Myocyte (in vitro differentiated cells): ENCODE measurements around the gene SF3A1. TPM values are rescaled to one million over a fixed set of nuclear protein-coding genes. Genes with fewer than 3 reads are reported as not detected.
A peak's percentile ranks its signal among the peaks of the same experiment; 100 is the strongest.
"Not testable (repeated sequence)": the region's sequence is repeated elsewhere in the genome, so short reads cannot be mapped to it uniquely, and the experiment has no call there.

Experiments
- DNase-seq: peaks from one replicate; pipeline ENCODE4 v3.0.0-alpha.2; 2012; ENCODE audit warnings: low read depth
- polyA plus RNA-seq: library from polyadenylated mRNA; unstranded; fragments of >200 nt; gene quantifications from one replicate; pipeline ENCODE4 v1.2.1, GENCODE V29; 2012; ENCODE audit warnings: missing spikeins
- total RNA-seq: library from RNA; depleted of rRNA; stranded (reverse); fragments of >200 nt; gene quantifications from 2 replicates; pipeline ENCODE4 v1.2.3, GENCODE V29; 2014

SF3A1 gene, protein sequence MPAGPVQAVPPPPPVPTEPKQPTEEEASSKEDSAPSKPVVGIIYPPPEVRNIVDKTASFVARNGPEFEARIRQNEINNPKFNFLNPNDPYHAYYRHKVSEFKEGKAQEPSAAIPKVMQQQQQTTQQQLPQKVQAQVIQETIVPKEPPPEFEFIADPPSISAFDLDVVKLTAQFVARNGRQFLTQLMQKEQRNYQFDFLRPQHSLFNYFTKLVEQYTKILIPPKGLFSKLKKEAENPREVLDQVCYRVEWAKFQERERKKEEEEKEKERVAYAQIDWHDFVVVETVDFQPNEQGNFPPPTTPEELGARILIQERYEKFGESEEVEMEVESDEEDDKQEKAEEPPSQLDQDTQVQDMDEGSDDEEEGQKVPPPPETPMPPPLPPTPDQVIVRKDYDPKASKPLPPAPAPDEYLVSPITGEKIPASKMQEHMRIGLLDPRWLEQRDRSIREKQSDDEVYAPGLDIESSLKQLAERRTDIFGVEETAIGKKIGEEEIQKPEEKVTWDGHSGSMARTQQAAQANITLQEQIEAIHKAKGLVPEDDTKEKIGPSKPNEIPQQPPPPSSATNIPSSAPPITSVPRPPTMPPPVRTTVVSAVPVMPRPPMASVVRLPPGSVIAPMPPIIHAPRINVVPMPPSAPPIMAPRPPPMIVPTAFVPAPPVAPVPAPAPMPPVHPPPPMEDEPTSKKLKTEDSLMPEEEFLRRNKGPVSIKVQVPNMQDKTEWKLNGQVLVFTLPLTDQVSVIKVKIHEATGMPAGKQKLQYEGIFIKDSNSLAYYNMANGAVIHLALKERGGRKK
- total RNA-seq: 39.8 and 50.2 TPM in 2 replicates
- 72.8 TPM for polyA plus RNA-seq

DNA sequence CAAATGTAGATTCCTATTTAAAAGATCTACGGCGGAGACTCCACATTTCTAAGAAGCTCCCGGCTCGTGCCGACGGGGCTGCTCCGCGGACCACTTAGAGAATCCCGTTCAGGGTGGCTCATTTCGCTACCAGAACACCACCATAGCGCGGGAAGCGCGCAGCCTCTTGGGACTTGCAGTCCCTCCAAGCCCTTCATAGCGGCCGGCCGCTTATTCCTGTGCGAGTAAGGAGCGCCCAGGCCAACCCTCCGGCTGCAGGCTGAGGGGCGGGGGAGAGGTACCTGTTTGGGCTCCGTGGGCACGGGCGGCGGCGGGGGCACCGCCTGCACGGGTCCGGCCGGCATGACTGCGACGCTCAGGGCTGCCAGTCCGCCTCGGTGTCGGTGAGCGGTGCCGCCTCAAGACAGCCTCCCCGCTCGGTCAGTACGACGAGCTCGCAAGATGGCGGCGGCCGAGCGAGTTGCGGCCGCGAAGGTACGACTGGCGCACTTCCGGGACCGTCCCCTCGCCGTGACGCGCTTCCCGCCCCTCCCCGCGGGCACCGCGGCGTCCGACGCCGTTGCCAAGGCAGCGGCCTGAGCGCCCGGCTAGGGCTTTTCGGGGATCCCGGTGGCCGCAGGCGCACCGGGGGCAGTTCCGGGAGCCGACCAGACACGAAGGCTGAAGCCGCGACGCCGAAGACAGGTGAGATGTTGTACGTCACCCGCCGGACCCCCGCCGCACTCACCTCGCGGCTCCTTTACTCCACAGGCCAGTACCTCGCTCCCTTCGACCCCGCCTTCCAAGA lies at the start of gene SF3A1, which contains the start of gene CCDC157:
Gene SF3A1 (minus strand): TSS at position 446 of the 787 bp plus-strand sequence. CDS start 102 bp downstream, at position 344.
Gene CCDC157 (plus strand): TSS at position 559 of the 787 bp plus-strand sequence. CDS start 8,994 bp downstream, outside the sequence.
- DNase-seq: peak; percentile 91

DNA sequence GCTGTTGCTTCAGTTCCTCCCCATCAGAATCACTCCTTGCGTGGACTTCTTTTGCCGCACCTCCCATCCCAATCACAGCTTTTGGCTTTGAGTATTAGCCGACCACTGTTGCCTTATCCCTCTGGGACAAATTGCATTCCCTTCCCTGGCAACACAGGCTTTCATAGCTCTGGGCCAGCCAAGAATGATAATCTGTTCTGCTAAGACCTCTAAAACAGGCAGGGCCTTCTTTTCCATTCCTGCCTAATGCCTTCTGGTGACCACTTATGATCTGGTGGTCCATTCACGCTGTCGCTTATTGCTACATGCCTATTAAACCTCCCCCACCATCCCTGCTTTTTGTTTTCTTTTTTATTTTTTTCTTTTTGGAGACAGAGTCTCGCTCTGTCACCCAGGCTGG lies 49.7 kb upstream of the SF3A1 start:
- no peak for DNase-seq

DNA sequence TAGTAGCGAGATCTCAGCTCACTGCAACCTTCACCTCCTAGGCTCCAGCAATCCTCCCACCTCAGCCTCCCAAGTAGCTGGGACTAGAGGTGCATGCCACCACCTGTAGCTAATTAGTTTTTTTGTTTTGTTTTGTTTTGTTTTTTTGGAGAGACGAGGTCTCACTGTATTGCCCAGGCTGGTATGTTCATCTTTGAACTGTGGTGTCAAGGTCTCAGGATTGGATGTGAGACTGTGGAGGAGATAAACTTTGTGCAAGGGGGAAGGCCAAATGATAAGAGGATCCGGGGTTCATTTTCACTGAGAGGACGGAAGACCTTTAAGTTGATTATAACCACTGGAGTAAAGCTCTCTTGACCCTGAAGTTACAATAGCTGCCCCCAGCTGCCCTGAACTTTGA lies 49.0 kb upstream of the SF3A1 start:
- no peak for DNase-seq

DNA sequence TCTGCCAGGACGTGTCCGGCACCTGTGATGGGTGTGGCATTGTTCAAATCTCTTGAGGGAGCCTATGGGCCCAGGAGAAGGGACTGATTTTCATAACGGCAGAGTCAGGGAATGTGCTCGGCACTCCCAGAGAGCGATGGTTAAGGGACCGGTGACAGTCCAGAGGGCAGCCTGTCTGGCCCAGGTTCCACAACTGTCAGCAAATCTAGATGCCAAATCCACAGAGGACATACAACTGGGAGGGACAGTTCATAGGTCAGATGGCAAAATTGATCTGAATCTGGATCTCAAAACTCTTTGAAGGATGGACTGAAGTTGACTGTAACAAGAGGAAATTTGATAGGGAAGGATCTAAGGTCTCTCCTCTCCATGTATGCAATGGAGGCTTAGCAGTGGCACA lies 47.6 kb upstream of the SF3A1 start:
- no peak for DNase-seq

- DNase-seq: not testable (repeated sequence)
Measured at GRCh38 chr22:30402766-30403104, 46.0 kb upstream of the SF3A1 start.

DNA sequence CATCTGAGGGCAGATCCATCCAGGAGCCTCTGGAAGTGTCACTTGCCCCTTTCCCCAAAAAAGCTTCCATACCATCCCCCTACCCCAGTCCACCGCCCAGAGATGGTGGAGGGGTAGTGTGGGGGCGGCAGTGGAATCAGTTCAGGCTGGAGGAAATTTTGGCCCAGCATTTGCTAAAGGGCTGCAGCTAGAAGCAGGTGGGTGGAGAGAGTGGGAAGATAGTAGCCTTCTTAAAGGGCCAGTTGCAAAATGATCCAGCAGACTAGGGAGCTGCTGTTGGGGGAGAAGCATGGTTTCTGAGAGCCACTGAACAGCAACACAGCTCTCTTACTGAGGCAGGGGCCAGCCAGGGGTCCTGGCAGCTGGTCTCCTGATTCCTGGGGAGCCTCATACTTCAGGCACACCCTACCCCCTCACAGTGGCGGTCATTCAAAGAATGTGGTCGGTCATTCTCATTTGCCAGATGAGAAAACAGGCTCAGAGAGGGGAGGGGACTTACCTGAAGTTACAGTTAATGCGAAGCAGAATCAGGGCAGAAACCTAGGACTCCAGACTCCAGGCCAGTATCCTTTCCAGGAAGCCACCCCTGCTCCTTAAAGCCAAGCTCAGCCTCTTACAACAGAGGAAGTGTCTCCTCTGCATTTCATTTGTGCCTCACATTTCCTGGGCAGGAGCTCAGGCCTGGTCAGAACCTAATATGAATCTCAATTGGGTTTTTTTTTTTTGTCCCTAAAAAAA lies 45.5 kb upstream of the SF3A1 start:
- DNase-seq: no peak

DNA sequence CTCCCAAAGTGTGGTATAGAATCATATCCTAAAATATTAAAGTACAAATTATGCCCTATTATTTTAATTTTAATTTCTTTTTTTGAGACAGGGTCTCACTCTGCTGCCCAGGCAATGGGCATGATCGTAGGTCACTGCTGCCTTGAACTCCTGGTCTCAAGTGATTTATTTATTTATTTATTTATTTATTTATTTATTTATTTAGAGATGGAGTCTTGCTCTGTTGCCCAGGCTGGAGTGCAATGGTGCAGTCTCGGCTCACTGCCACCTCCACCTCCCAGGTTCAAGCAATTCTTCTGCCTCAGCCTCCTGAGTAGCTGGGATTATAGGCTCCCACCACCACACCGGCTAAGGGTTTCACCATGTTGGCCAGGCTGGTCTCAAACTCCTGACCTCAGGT lies 44.3 kb upstream of the SF3A1 start:
- not testable (repeated sequence) for DNase-seq

DNA sequence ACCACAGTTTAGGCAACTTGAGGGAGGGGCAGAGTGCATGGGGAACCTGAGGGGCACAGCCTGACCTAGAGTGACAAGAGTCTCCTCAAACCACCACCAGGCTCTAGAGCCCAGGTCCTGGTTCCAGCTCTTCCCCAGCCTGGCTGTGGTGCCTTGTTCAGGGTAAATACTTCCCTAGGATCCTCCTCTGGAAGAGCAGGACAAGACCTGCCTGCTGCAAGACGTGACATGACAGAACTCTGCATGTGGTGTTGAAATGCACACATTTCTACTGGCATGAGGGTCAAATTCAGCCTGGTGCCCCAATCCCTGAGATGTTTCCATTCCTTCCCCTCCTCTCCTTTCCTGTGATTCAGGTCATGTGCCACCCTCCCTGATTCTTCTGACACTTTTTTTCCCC lies 43.5 kb upstream of the SF3A1 start:
- DNase-seq: no peak

GRCh38 chr22:30399718-30400117 lies 43.0 kb upstream of the SF3A1 start:
- DNase-seq: no peak

DNA sequence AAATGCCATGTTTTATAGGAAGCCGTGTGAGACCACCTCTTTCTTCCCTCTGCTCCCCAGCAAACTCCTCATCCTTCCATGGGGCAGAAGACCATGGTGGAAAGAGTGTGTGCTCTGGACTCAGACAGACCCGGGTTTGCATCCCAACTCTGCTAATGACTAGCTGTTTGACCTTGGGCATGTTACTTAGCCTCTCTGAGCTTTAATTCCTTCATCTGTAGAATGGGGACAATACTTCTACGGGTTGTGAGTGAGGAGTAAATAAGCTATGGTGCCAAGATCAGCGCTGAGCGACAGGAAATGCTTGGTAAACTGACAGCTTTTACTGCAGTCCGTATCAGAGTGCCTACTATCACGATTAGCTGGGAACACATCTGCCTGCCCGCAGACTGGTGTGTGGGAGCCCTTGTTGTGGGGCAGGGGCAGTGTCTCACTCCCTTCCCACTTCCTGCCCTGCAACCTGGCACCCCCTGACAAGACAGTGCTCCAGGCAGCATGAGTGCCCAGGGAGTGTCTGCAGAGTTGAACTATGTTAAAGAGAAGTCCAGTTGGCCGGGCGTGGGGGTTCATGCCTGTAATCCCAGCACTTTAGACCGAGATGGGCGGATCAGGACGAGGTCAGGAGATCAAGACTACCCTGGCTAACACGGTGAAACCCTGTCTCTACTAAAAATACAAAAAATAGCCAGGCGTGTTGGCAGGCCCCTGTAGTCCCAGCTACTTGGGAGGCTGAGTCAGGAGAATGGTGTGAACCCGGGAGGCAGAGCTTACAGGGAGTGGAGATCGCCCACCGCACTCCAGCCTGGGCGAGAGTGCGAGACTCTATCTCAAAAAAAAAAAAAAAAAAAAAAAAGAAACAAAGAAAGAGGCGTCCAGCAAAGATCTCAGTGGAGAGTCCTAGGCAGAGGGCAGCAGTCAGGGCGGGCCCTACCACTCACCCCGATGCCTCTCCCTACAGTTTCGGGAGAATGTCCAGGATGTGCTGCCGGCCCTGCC lies 42.3 kb upstream of the SF3A1 start:
- peak; percentile 19 for DNase-seq

DNA sequence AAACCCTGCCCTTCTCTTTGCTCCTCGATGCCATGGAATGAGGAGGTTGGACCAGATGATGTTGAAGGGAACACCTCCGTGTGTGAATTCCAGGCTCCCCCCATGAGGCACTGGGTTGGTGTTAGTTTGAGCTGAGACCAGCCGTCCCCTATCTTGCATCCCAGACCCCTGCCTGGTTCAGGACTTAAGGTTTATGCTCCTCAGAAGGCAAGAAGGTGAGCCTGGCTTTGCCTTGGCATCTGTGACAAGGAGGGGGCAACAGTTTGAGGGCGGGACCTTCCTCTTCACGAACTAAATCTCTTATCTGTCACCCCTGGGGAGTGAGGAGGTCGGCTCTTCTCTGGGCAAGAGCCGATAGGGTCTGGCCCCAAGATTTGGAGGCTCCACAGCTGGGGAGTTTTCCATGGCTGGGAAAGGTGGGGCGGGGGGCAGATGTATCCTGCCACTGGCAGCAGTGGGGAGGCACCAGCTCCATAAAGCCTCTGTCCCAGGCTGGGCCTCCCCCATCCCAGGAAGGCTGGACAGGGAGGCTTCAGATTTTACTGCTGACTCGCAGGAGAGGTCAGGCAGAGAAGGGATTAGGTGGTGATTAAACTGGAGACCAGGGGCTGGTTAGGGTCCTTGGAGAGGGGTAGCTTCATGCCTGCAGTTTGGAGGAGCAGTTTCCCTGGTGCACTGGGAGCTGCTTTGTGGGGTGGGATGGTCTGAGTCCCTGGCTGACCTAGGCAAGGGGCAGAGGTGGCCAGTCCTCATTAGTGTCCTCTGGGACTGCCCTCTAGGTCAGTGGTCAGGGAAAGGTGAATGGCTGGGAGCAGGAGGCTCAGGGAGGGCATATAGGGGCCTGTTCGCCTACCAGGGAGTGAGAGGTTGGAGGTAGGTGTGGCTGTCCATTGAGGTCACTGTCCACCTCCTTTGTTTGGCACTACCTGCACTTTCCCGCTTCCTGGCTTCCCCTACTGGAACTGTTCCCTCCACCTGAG lies 41.3 kb upstream of the SF3A1 start:
- DNase-seq: no peak

GRCh38 chr22:30396871-30397655 lies 40.4 kb upstream of the SF3A1 start, which contains the start of gene SEC14L2:
Gene SEC14L2 (plus strand): TSS chr22:30397018. CDS start chr22:30397117, 99 bp downstream.
- DNase-seq: peak; percentile 68

- no peak for DNase-seq
Measured at GRCh38 chr22:30393885-30394284, 37.2 kb upstream of the SF3A1 start.

- no peak for DNase-seq
Measured at GRCh38 chr22:30393322-30393680, 36.6 kb upstream of the SF3A1 start.

GRCh38 chr22:30392661-30393321 lies 36.1 kb upstream of the SF3A1 start:
- peak; percentile 40 for DNase-seq

GRCh38 chr22:30390974-30391691 lies 34.4 kb upstream of the SF3A1 start:
- peak; percentile 75 for DNase-seq
